HG03039 (cell line): ENCODE data around the gene ACP2.

Experiments used
- ATAC-seq: cut with Tn5 transposase; IDR thresholded peaks from one replicate; pipeline ENCODE4 v1.9.1; 2021; ENCODE audit warnings: mild to moderate bottlenecking, moderate library complexity; ENCODE audit not compliant: unreplicated experiment

The ACP2 gene

GRCh38 chr11:47244448-47245350 lies 3.9 kb downstream of the ACP2 start:
- no peak for ATAC-seq

- ATAC-seq = no peak
These were observed 5.2 kb downstream of the ACP2 start for GRCh38 chr11:47243454-47243853.

GRCh38 chr11:47242596-47243192 lies 5.9 kb downstream of the ACP2 start:
- no peak for ATAC-seq

GRCh38 chr11:47241841-47242301 lies 6.7 kb downstream of the ACP2 start:
- no peak for ATAC-seq

- ATAC-seq = no peak
These were observed 8.8 kb downstream of the ACP2 start for GRCh38 chr11:47239852-47240251.

- ATAC-seq = no peak
These were observed 12.1 kb downstream of the ACP2 start for GRCh38 chr11:47236482-47236881.

GRCh38 chr11:47235163-47235562 lies 13.5 kb downstream of the ACP2 start:
- no peak for ATAC-seq

GRCh38 chr11:47234669-47235100 lies 13.9 kb downstream of the ACP2 start:
- no peak for ATAC-seq

- ATAC-seq = no peak
These were observed 14.5 kb downstream of the ACP2 start for GRCh38 chr11:47233989-47234668.

GRCh38 chr11:47233051-47233450 lies 15.6 kb downstream of the ACP2 start:
- no peak for ATAC-seq

- no peak for ATAC-seq
These were observed 19.5 kb downstream of the ACP2 start for GRCh38 chr11:47229161-47229560.

- peak; percentile 93 for ATAC-seq
These were observed 22.8 kb downstream of the ACP2 start for GRCh38 chr11:47225552-47226400.

GRCh38 chr11:47222696-47223095 lies 25.9 kb downstream of the ACP2 start:
- no peak for ATAC-seq

GRCh38 chr11:47220401-47220821 lies 28.2 kb downstream of the ACP2 start:
- ATAC-seq = no peak

- no peak for ATAC-seq
These were observed 32.4 kb downstream of the ACP2 start for GRCh38 chr11:47216121-47216798.

GRCh38 chr11:47215366-47215910 lies 33.2 kb downstream of the ACP2 start:
- ATAC-seq = no peak

GRCh38 chr11:47213950-47214565 lies 34.6 kb downstream of the ACP2 start:
- ATAC-seq = peak; percentile 31

GRCh38 chr11:47212938-47213337 lies 35.7 kb downstream of the ACP2 start:
- no peak for ATAC-seq

GRCh38 chr11:47208628-47209027 lies 40.0 kb downstream of the ACP2 start:
- no peak for ATAC-seq
